Inflammatory macrophage (primary cell): ENCODE data around the gene NPC1L1.
A peak's percentile ranks its signal among the peaks of the same experiment; 100 is the strongest.

ENCODE experiments used
- DNase-seq, 2 donors: peaks; one replicate each; pipeline ENCODE4 v3.0.0-alpha.2; 2020 to 2022
- total RNA-seq, 18 experiments: gene quantifications; one replicate each; lab custom pipeline; 2026; ENCODE audit warnings: mixed read lengths in 6 of 18, inconsistent platforms in 2 of 18; lab: John Stamatoyannopoulos, UW

The NPC1L1 gene, protein sequence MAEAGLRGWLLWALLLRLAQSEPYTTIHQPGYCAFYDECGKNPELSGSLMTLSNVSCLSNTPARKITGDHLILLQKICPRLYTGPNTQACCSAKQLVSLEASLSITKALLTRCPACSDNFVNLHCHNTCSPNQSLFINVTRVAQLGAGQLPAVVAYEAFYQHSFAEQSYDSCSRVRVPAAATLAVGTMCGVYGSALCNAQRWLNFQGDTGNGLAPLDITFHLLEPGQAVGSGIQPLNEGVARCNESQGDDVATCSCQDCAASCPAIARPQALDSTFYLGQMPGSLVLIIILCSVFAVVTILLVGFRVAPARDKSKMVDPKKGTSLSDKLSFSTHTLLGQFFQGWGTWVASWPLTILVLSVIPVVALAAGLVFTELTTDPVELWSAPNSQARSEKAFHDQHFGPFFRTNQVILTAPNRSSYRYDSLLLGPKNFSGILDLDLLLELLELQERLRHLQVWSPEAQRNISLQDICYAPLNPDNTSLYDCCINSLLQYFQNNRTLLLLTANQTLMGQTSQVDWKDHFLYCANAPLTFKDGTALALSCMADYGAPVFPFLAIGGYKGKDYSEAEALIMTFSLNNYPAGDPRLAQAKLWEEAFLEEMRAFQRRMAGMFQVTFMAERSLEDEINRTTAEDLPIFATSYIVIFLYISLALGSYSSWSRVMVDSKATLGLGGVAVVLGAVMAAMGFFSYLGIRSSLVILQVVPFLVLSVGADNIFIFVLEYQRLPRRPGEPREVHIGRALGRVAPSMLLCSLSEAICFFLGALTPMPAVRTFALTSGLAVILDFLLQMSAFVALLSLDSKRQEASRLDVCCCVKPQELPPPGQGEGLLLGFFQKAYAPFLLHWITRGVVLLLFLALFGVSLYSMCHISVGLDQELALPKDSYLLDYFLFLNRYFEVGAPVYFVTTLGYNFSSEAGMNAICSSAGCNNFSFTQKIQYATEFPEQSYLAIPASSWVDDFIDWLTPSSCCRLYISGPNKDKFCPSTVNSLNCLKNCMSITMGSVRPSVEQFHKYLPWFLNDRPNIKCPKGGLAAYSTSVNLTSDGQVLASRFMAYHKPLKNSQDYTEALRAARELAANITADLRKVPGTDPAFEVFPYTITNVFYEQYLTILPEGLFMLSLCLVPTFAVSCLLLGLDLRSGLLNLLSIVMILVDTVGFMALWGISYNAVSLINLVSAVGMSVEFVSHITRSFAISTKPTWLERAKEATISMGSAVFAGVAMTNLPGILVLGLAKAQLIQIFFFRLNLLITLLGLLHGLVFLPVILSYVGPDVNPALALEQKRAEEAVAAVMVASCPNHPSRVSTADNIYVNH (N-terminal part only)
- total RNA-seq: 0 to 0.12 (median 0) reads per million in 18 experiments

- DNase-seq: no peak
Observed at GRCh38 chr7:44541028-44541869, at the start of gene NPC1L1. Gene NPC1L1 (minus strand): TSS chr7:44541330. CDS start chr7:44541259, 71 bp downstream.

- no peak for DNase-seq
Observed at GRCh38 chr7:44590910-44591309, 49.8 kb upstream of the NPC1L1 start.

- DNase-seq: peak; percentile 66 to 78
Observed at GRCh38 chr7:44587843-44588711, 46.9 kb upstream of the NPC1L1 start.

GRCh38 chr7:44583146-44583865 lies 42.2 kb upstream of the NPC1L1 start:
- DNase-seq: no peak

DNA sequence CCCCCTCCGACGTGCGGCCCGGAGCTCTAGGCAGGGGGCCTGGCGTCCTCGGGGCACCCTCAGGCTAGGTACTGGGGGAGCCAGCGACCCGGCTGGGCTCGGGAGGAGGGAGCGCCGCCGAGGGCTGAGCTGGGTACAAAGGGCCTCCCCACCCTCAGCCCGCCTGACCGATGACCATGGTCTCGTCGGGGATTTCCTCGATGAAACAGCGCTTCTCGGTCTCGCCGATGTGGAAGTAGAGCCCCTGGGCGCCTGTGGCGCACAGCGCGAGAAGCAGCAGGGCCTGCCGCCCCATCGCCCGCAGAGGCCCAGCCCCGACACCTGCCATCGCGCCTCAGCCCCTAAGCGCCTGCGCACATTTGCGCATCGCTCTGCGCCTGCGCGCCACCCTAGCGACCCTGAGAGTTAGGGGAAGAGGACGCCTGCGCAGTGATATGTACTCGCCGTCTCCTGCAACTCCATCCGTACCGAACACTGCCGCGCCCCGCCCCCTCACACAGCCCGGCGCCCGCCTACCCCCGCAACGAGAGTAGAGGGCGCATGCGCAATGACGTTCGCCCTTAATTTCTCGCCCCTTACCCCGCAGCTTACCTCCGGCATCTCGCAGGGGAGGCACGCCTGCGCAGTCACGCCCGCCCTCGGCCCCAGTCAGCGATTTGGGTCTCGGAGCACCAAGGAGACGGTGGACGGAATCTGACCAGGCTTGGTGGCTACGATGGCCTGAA lies 40.9 kb upstream of the NPC1L1 start, which contains the start of gene TMED4:
TSS of gene TMED4 (minus strand) at position 353 of the 725 bp plus-strand sequence. CDS start at position 328, 25 bp downstream.
- peak; percentile 99 for DNase-seq

GRCh38 chr7:44580945-44581878 lies 40.1 kb upstream of the NPC1L1 start:
- peak in 1 of 2 donors; percentile 16 for DNase-seq

DNA sequence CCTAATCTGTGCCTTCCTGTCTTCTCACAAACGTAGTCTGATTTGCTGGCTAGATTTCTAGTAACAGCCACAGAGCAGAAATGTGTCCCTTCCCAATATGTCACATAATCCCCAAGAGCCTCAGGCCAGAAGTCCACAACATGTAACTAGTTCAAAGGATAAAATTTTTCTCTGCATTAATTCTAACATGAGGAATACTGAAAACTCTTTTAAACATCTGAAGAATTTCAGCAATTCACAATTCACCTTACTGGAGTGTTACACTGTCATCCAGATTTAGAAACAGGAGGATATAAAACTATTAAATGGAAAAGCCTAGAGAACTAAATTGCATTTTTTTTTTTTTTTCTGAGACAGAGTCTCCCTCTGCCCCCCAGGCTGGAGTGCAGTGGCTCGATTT lies 35.1 kb upstream of the NPC1L1 start:
- no peak for DNase-seq

GRCh38 chr7:44575054-44575453 lies 33.9 kb upstream of the NPC1L1 start:
- no peak for DNase-seq

DNA sequence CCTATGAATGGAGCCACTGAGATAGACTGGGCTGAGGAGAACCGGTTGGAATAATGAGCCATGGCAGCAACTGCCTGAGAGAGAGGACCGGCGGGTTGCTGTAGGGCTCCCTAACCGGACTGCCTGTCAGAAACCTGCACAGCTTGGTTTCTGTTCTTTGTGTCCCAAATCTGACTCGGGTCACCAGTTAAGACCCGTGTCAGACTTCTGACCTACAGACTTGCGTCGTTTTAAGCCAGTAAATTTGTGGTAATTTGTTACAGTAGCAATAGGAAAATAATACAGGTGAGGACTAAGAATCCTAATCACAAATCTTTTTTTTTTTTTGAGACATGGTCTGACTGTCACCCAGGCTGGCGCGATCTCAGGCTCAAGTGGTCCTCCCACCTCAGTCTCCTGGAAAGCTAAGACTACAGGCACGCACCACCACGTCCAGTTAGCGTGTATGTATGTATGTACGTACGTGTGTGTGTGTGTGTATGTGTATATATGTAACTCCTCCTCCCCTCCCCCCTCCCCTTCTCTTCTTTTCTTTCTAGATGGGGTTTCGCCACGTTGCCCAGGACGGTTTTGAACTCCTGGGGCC lies 33.2 kb upstream of the NPC1L1 start:
- DNase-seq: peak; percentile 1 to 3

DNA sequence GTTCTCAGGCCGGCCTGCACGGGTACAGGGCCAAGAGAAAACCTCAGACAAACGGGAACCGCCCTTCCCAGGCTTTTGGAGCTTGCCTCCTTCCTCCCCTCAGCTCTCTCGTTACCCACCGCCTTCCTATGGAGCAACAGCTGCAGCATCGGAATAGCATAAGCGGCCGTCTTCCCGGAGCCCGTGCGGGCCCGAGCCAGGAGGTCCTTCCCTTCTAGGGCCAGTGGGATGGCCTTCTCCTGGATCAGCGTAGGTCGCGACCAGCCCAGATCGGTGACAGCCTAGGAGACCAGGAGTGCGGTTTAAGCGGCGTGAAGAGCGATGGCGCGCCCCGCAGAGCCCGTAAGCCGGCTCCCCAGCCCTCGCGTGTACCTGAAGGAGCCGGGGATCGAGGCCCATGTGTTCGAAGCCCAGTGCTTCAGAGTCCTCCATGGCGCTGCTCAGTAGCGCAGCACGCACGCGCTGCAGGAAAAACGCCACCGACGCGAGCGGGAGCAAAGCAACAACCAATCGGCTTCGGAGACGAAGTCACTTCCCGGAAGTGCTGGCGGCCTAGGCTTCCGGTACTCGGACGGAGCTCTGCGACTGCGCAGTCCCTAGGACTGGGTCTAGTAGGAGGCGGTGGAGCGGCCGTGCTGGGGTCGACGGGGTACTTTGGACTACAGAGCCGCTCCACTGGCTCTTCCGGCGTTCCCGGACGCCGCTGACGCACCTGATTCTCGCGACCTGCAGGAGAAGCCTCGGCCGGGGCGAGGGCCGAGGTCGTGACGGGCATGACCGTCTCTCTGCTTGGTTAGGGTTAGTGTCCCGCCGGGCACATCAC lies 32.5 kb upstream of the NPC1L1 start, which contains the start of gene DDX56:
TSS of gene DDX56 (minus strand) at position 445 of the 823 bp plus-strand sequence. CDS start at position 432, 13 bp downstream.
- peak; percentile 98 for DNase-seq

- DNase-seq: no peak
Observed at GRCh38 chr7:44572771-44573170, 31.6 kb upstream of the NPC1L1 start.

GRCh38 chr7:44569959-44570358 lies 28.8 kb upstream of the NPC1L1 start:
- DNase-seq: no peak

- no peak for DNase-seq
Observed at GRCh38 chr7:44568771-44569560, 27.8 kb upstream of the NPC1L1 start.

GRCh38 chr7:44567884-44568283 lies 26.8 kb upstream of the NPC1L1 start:
- DNase-seq: no peak

- no peak for DNase-seq
Observed at GRCh38 chr7:44566680-44567079, 25.6 kb upstream of the NPC1L1 start.
